Glutamatergic neuron (in vitro differentiated cells): ENCODE results near the gene KRTAP9-3. TPM values are rescaled to one million over a fixed set of nuclear protein-coding genes. Genes with fewer than 3 reads are reported as not detected.
A peak's percentile ranks its signal among the peaks of the same experiment; 100 is the strongest.
"Not testable (repeated sequence)": the region's sequence is repeated elsewhere in the genome, so short reads cannot be mapped to it uniquely, and the experiment has no call there.

Experiments used
- DNase-seq: peaks from one replicate; pipeline ENCODE4 v3.0.0; 2022
- H3K27ac Mint-ChIP-seq: one replicate; pipeline ENCODE4 v1.8.0; 2020; ENCODE audit warnings: mild to moderate bottlenecking, mixed read lengths, inconsistent platforms; ENCODE audit not compliant: unreplicated experiment
- H3K27me3 Mint-ChIP-seq: one replicate; pipeline ENCODE4 v1.8.0; 2020; ENCODE audit warnings: mild to moderate bottlenecking, moderate library complexity, mixed read lengths, inconsistent platforms; ENCODE audit not compliant: unreplicated experiment
- H3K36me3 Mint-ChIP-seq: one replicate; pipeline ENCODE4 v1.8.0; 2020; ENCODE audit warnings: mild to moderate bottlenecking, mixed read lengths, inconsistent platforms; ENCODE audit not compliant: unreplicated experiment
- H3K4me1 Mint-ChIP-seq: one replicate; pipeline ENCODE4 v1.8.0; 2020; ENCODE audit warnings: mild to moderate bottlenecking, low read depth, mixed read lengths, inconsistent platforms; ENCODE audit not compliant: unreplicated experiment
- H3K4me3 Mint-ChIP-seq: one replicate; pipeline ENCODE4 v1.8.0; 2020; ENCODE audit warnings: mild to moderate bottlenecking, mixed read lengths, inconsistent platforms; ENCODE audit not compliant: unreplicated experiment
- H3K9me3 Mint-ChIP-seq: one replicate; pipeline ENCODE4 v1.8.0; 2020; ENCODE audit warnings: mild to moderate bottlenecking, moderate library complexity, mixed read lengths, inconsistent platforms; ENCODE audit not compliant: unreplicated experiment
- CTCF ChIP-seq: fragments of 200-600 bp; sonication (generic); IDR thresholded peaks from one replicate; pipeline ENCODE4 v1.5.0; 2021; ENCODE audit not compliant: partially characterized antibody, unreplicated experiment
- total RNA-seq: library from RNA; stranded (reverse); fragmentation: NEBNext Ultra II Directional; extraction: Animal tissue kit (Norgen Biotek cat#: 25700); gene quantifications from one replicate; pipeline ENCODE4 v1.2.1, GENCODE V29; 2021; ENCODE audit not compliant: unreplicated experiment

KRTAP9-3 gene
- total RNA-seq, 1 donor from 2014 or later, result not detected

DNA sequence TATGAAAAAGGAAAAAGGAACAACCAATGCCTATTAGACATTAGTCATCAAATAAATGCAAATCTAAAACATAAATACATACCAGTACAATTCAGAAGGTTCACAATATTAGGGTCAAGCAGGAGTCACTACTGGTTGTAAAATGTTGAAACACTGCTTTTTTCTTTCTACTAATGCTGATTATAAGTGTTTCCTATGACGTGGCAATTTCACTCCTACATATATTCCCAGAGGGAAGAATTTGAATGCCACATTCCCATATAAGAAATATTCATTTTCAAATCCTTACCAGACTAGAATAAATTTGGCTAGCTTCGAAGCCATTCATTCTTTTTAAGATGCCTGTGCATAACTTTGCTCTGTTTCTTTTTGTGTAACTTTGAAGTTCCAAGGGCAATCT is 8.4 kb upstream of the KRTAP9-3 start:
- Mint-ChIP-seq H3K27ac (no peak overlapping the region), H3K4me3 (no peak overlapping the region), H3K4me1 (no peaks in the 10 kb centered on the region), H3K27me3 (no peaks in the 10 kb centered on the region), H3K36me3 (no peaks in the 10 kb centered on the region), H3K9me3 (no peaks in the 10 kb centered on the region)
- DNase-seq, result no peak
- TF ChIP-seq CTCF, result no peak

DNA sequence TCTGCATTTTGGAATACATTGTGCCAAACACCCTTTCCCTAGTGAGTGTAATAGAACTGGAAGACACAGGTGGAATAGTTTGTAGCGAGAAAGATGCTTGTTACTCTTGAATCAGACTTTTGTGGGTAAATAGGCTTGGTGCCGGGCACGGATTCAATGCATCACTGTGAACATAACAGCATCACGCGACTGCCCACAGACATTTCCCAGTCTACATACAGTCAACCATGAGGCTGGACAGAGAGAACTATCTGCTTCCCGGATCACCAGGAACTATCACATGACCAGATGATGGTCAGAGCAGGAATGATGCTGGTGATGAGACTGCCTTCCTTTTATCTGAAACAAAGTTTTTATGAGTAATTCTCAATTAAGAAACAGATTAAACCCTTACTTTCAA is 6.2 kb upstream of the KRTAP9-3 start:
- H3K9me3 Mint-ChIP-seq, result no peaks in the 10 kb centered on the region
- H3K27me3 Mint-ChIP-seq, result no peaks in the 10 kb centered on the region
- no peak overlapping the region for H3K4me3 Mint-ChIP-seq
- TF ChIP-seq CTCF, result no peak
- no peaks in the 10 kb centered on the region for H3K4me1 Mint-ChIP-seq
- DNase-seq, result no peak
- no peaks in the 10 kb centered on the region for H3K36me3 Mint-ChIP-seq
- no peak overlapping the region for H3K27ac Mint-ChIP-seq

- not testable (repeated sequence) for H3K27ac Mint-ChIP-seq, H3K9me3 Mint-ChIP-seq
Measured at GRCh38 chr17:41226598-41227095, 5.6 kb upstream of the KRTAP9-3 start, which contains the start of gene KRTAP9-2. Gene KRTAP9-2, plus strand, starts transcription at chr17:41226648. Its CDS starts 7 bp downstream, at chr17:41226655.

DNA sequence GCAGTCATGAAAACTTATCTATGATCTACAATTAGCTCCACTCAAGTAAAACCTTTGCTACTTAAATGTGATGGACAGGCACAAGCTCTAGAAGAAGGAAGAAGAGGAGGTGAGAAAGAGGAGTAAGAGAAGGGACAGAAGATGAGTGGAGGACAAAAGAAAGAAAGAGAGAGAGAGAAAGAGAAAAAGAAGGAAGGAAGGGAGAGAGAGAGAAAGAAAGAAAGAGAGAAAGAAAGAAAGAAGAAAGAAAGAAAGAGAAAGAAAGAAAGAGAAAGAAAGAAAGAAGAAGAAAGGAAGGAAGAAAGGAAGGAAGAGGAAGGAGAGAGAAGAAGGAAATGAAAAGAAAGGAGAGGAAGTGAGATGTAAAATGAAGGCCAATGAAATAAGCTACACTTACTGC is 2.2 kb upstream of the KRTAP9-3 start:
- Mint-ChIP-seq H3K9me3 (peaks cover 4% of the 10 kb centered on the region), H3K27me3 (no peaks in the 10 kb centered on the region), H3K4me3 (no peak overlapping the region), H3K27ac (no peak overlapping the region), H3K36me3 (no peaks in the 10 kb centered on the region), H3K4me1 (peaks cover 3% of the 10 kb centered on the region)
- DNase-seq, result no peak
- no peak for TF ChIP-seq CTCF

More at GRCh38 chr17:41226598-41227095, 5.6 kb upstream of the KRTAP9-3 start, which contains the start of gene KRTAP9-2:
- not testable (repeated sequence) for H3K27me3 Mint-ChIP-seq, H3K4me3 Mint-ChIP-seq, DNase-seq, H3K4me1 Mint-ChIP-seq, H3K36me3 Mint-ChIP-seq

- Mint-ChIP-seq H3K9me3 (peaks cover 4% of the 10 kb centered on the region), H3K36me3 (no peaks in the 10 kb centered on the region), H3K4me3 (no peak overlapping the region), H3K27me3 (no peaks in the 10 kb centered on the region), H3K27ac (no peak overlapping the region), H3K4me1 (peaks cover 3% of the 10 kb centered on the region)
- no peak for DNase-seq
- no peak for TF ChIP-seq CTCF
Measured at GRCh38 chr17:41231731-41232130, 518 bp upstream of the KRTAP9-3 start.

DNA sequence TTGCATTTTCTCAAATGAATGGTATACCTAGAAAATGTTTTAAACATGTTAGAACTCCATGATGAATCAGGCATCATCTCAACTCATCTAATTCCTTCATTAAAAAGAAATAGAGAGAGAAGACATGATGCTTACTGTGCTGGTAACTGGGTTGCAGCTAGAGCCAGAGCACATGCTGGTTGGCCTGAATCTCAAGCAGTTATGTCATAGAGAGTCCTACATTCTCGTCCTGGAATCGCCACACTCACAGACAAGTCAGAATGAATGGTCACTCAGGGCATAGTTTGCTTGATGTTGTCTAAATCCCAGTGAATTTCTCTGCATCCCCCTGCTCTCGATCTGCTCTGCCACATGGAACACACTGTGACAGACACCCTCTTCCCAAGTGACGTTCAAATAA is 4.9 kb downstream of the KRTAP9-3 start:
- not testable (repeated sequence) for H3K4me3 Mint-ChIP-seq, DNase-seq, H3K27ac Mint-ChIP-seq, H3K36me3 Mint-ChIP-seq, H3K27me3 Mint-ChIP-seq, H3K4me1 Mint-ChIP-seq
- peaks cover 20% of the 10 kb centered on the region for H3K9me3 Mint-ChIP-seq

GRCh38 chr17:41237949-41238437 is 5.7 kb downstream of the KRTAP9-3 start, which contains the start of gene KRTAP9-8:
Gene KRTAP9-8, plus strand, starts transcription at chr17:41237999. Its CDS starts 53 bp downstream, at chr17:41238052.
- peaks cover 17% of the 10 kb centered on the region for H3K9me3 Mint-ChIP-seq
- H3K27ac Mint-ChIP-seq, H3K4me1 Mint-ChIP-seq, H3K36me3 Mint-ChIP-seq, H3K27me3 Mint-ChIP-seq, H3K4me3 Mint-ChIP-seq: not testable (repeated sequence)
- DNase-seq, result peak; percentile 34

DNA sequence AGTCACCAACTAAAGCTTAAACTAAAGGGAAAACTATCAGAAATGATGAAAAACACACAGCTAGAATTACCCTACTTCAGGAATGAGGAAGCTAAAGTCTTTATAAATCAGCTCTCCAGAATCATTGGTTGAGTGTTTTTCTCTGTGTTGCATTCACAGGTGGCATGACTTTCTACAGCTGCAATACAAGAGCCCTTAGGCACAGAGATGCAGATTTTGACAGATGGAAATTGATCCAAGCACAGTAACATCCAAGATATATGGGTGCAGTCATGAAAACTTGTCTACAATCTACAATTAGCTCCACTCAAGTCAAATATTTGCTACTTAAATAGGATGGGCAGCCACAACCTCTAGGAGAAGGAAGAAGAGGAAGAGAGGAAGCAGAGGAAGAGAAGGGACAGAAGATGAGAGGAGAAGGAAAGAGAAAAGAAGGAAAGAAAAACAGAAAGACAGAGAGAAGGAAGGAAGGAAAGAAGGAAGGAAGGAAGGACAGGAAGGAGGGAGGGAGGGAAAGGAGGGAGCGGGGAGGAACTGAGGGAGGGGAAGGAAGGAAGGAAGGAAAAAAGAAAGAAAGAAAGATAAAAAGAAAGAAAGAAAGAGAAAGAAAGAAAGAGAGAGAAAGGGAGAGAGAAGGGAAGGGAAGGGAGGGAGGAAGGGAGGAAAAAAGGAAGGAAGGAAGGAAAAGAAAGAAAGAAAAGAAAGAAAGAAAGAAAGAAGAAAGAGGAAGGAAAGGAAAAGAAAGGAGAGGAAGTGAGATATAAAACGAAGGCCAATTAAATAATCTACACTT is 14.9 kb downstream of the KRTAP9-3 start:
- not testable (repeated sequence) for H3K4me3 Mint-ChIP-seq, H3K27me3 Mint-ChIP-seq, DNase-seq, H3K27ac Mint-ChIP-seq, H3K9me3 Mint-ChIP-seq, H3K4me1 Mint-ChIP-seq, H3K36me3 Mint-ChIP-seq
